HL-60 (cell line): ENCODE results near the gene SEZ6L2.

ENCODE experiments used
- CTCF ChIP-seq: IDR thresholded peaks from one replicate; pipeline ENCODE4 v1.5.1; 2011; ENCODE audit warnings: low read length, control low read depth, inconsistent platforms; ENCODE audit not compliant: insufficient read depth
- POLR2AphosphoS5 ChIP-seq: IDR thresholded peaks from 2 replicates; pipeline ENCODE4 v1.6.1; 2012; ENCODE audit warnings: low read depth
- SPI1 ChIP-seq: IDR thresholded peaks from 2 replicates; pipeline ENCODE4 v1.6.1; 2012; ENCODE audit warnings: low read depth, mild to moderate bottlenecking, borderline replicate concordance

- no peak for TF ChIP-seq CTCF
- no peak for TF ChIP-seq POLR2AphosphoS5
- no peak for TF ChIP-seq SPI1
Observed at GRCh38 chr16:29909391-29909790, 10.0 kb upstream of the SEZ6L2 start.
